HL-60 (cell line): Measurements from ENCODE around the gene BBS10.
"Not testable (repeated sequence)": the region's sequence is repeated elsewhere in the genome, so short reads cannot be mapped to it uniquely, and the experiment has no call there.

Source experiments
- DNase-seq, 2 experiments: peaks; one replicate each; pipeline ENCODE4 v3.0.0-alpha.2; 2010 to 2020; ENCODE audit warnings: low read depth in 1 of 2, low spot score in 1 of 2
- H3K27ac ChIP-seq: fragments of 250-450 bp; sonication (Bioruptor Pico); replicated peaks from 2 replicates; pipeline ENCODE4 v1.5.1; 2020; ENCODE audit warnings: mild to moderate bottlenecking, moderate library complexity
- H3K27me3 ChIP-seq: fragments of 250-450 bp; sonication (Bioruptor Pico); 2 replicates; pipeline ENCODE4 v1.5.1; 2021; ENCODE audit warnings: mild to moderate bottlenecking, moderate library complexity; ENCODE audit not compliant: insufficient read depth, poor library complexity, severe bottlenecking
- H3K4me3 ChIP-seq: replicated peaks from 2 replicates; pipeline ENCODE4 v1.5.1; 2011; ENCODE audit warnings: mild to moderate bottlenecking, control low read depth, low read length; ENCODE audit not compliant: insufficient read depth
- CTCF ChIP-seq: IDR thresholded peaks from one replicate; pipeline ENCODE4 v1.5.1; 2011; ENCODE audit warnings: low read length, control low read depth, inconsistent platforms; ENCODE audit not compliant: insufficient read depth
- GABPA ChIP-seq: IDR thresholded peaks from 2 replicates; pipeline ENCODE4 v1.6.1; 2012; ENCODE audit warnings: low read depth
- POLR2AphosphoS5 ChIP-seq: IDR thresholded peaks from 2 replicates; pipeline ENCODE4 v1.6.1; 2012; ENCODE audit warnings: low read depth
- SPI1 ChIP-seq: IDR thresholded peaks from 2 replicates; pipeline ENCODE4 v1.6.1; 2012; ENCODE audit warnings: low read depth, mild to moderate bottlenecking, borderline replicate concordance
- TF ChIP-seq, protein P1 (sequence below): IDR thresholded peaks from 2 replicates; pipeline ENCODE4 v1.6.1; 2012; ENCODE audit warnings: low read depth; ENCODE audit not compliant: insufficient replicate concordance

Gene BBS10

GRCh38 chr12:76332606-76333005 is 15.6 kb downstream of the BBS10 start:
- Histone ChIP-seq H3K27me3 (no peaks in the 10 kb centered on the region), H3K4me3 (no peak overlapping the region), H3K27ac (no peak overlapping the region)
- TF ChIP-seq GABPA (no peak), SPI1 (no peak), CTCF (no peak), POLR2AphosphoS5 (no peak)
- TF ChIP-seq, protein P1, sequence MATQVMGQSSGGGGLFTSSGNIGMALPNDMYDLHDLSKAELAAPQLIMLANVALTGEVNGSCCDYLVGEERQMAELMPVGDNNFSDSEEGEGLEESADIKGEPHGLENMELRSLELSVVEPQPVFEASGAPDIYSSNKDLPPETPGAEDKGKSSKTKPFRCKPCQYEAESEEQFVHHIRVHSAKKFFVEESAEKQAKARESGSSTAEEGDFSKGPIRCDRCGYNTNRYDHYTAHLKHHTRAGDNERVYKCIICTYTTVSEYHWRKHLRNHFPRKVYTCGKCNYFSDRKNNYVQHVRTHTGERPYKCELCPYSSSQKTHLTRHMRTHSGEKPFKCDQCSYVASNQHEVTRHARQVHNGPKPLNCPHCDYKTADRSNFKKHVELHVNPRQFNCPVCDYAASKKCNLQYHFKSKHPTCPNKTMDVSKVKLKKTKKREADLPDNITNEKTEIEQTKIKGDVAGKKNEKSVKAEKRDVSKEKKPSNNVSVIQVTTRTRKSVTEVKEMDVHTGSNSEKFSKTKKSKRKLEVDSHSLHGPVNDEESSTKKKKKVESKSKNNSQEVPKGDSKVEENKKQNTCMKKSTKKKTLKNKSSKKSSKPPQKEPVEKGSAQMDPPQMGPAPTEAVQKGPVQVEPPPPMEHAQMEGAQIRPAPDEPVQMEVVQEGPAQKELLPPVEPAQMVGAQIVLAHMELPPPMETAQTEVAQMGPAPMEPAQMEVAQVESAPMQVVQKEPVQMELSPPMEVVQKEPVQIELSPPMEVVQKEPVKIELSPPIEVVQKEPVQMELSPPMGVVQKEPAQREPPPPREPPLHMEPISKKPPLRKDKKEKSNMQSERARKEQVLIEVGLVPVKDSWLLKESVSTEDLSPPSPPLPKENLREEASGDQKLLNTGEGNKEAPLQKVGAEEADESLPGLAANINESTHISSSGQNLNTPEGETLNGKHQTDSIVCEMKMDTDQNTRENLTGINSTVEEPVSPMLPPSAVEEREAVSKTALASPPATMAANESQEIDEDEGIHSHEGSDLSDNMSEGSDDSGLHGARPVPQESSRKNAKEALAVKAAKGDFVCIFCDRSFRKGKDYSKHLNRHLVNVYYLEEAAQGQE = no peak
- DNase-seq = no peak

DNA sequence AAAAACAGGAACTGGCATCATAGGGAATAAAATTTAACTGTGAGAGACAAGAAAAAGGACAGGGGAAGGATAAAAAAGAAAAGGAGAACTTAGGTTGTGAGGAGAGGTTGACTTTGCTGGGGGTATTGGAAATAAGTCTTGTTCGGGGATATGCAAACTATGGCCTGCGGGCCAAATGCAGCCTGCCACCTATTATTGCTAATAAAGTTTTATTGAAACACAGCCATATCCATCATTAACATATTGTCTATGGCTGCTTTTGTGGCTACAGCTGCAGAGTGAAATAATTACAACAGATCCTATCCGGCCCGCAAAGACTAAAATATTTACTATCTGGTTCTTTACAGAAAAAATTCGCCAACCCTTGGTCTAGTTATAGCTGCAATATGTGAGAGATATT is 18.6 kb downstream of the BBS10 start:
- TF ChIP-seq GABPA = no peak
- TF ChIP-seq, protein P1 = no peak
- no peak for TF ChIP-seq POLR2AphosphoS5
- TF ChIP-seq SPI1 = no peak
- TF ChIP-seq CTCF = no peak
- no peaks in the 10 kb centered on the region for H3K27me3 ChIP-seq
- H3K27ac ChIP-seq = no peak overlapping the region
- H3K4me3 ChIP-seq = no peak overlapping the region
- DNase-seq = no peak

DNA sequence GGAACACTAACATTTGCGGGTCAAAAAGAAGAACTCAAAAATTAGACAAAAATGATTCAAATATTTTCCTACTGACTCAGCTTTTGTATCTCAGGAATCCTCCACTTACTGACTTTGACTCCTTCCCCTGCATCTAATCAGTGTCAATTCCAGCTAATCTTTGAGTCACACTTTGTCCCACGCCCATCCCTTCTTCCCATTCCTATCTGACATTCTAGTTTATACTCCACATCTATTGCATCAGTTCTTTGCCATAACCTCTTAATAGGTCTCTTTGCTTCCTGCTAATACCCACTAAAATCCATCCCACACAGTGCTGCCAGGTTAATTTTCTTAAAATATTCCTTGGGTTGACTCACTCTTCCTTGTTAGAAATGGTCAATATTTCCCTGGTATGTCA is 19.1 kb downstream of the BBS10 start:
- H3K27me3 ChIP-seq = no peaks in the 10 kb centered on the region
- H3K27ac ChIP-seq = no peak overlapping the region
- TF ChIP-seq SPI1 = no peak
- no peak for TF ChIP-seq POLR2AphosphoS5
- TF ChIP-seq GABPA = no peak
- no peak for TF ChIP-seq CTCF
- TF ChIP-seq, protein P1 = no peak
- H3K4me3 ChIP-seq = no peak overlapping the region
- no peak for DNase-seq

- not testable (repeated sequence) for H3K4me3 ChIP-seq, H3K27ac ChIP-seq, H3K27me3 ChIP-seq, DNase-seq
These were observed 28.5 kb downstream of the BBS10 start for GRCh38 chr12:76319595-76320319.
